NCI-H226 (cell line): ENCODE data around the gene TTLL11.

Source experiments
- DNase-seq: peaks from one replicate; pipeline ENCODE4 v3.0.0-alpha.2; 2015

Gene TTLL11

DNA sequence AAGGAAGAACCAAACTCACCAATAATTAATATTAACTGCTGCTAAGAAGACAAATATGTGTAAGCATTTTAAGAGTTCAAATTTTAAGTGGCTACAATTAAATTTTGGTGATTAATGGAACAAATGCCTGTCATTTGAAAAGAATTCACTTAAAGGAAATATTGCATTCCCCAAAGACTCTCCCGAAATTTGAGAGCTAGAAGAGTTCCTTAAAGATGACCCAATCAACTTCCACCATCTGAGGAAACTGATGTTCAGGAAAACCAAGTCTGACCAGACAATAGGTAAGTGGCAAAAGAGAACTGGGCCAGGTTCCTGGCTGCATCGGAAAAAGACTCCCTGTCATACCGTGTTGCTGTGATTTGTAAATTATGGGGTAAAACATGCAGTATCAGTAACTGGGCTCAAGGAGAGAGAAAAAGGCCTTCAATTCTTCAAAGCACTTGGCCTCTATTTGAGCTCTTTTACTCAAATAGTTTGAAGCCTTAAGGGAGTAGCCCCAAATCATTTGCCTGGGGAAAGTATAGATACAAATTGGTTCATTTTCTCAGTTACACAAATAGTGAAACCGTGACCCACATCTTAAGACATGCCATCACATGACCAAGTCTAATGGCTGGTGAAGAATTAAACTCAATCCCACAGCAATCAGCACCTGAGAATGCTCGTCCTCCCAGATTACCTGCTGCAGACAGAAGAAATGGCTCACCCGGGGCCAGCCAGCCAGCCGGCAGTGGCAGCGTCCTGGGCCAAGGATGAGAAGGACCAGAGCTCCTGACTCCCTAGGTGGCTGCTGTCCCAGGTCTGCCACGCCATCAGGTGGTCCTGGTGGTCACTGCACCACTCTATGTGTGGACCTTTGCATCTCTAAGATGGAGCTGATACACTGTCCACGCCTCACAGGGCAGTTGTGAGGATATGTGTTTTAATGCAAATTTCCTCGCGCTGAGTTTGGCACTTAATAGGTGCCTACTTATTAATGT lies 162.9 kb downstream of the TTLL11 start:
- DNase-seq: no peak

DNA sequence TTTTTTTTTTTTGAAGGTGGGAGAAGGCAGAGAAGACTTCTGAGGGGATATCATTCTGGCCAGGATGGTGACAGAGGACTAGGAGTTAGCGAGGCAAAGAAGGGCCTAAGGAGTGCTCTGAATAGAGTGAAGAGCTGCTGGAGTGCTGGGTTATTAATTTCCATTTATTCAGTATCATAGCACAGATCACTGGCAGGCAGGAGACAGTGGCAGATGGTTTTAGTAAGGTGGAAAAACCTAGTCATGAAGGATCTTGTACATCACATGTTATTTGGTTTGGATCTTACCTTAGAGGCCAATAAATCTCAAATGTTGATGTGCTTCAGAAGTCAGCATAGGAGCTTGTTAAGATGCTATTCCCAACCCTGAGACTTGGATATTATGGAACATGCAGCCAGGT lies 165.5 kb downstream of the TTLL11 start:
- DNase-seq: no peak

DNA sequence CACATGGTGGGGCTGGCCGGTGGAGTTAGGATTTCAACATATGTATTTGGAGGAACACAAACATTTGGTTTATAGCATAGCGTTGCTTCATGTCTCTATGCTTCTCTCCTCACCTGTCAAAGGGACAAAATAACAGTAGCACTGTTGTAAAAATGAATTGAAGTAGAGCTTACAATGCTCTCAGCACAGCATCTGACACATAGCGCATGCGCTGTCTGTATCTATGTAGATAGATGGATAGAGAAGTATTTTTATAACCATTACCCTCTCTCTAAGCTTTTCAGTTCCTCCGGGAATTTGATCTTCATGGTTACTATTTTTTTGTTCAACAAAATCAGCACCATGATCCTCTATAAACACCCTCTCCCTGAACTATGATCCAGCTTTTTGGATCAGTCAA lies 166.0 kb downstream of the TTLL11 start:
- DNase-seq: no peak

DNA sequence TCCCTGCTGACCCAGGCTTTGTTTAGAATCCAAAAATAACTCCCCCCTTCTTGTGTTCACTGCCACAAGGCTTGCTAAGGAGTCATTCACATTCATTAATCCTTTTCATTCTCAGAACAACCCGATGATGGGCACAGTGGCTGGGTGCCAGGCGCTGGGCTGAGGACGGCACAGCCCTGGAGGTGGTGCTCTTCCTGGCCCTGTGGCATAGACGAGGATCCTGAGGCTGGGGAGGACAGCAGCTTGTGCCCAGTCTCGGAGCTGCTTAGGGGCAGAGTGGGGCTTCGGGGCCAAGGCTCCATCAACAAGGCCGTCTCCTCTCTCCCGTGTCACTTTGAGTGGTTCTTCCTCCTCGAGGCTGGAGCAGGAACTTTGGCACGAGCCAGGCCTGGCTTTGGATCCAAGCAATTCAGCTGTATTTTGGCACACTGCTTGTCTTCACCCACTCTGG lies 166.7 kb downstream of the TTLL11 start:
- DNase-seq: no peak

DNA sequence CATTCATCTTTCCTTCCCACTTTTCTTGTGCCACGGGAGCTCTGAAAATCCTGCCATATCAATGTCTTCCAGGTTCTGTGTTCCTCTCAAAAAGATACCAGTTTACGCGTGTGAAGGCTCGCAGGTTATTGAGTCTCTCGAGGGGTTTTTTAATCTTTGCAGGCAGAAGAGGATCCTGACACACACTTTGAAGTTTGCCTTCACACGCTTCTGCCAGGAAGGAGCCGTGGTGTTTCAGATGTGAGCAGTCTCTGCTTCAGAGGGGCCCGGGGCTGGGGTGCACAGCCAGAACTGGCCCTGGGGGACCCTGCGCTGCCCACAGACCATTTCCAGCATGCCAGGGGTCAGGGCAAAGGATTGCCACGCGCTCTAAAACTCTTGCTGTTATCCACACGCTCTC lies 167.2 kb downstream of the TTLL11 start:
- no peak for DNase-seq

DNA sequence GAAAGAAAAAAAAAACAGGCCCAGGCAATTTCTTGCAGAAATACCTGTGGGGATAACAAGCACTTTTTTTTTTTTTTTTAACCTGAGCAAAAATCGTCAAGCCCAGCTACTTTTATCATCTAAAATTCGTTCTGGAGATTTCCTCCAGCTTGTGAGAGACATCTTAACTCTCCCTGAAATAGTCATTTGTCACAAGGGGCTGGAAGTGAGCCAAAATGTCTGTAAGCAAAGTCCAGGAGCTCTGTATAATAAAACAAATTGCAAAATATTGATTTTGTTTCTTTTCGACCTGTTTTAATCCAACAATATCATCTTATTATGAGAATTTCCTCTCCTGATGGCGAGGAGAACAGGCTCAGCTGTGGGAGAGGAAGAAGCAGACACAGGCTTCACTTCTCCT lies 168.4 kb downstream of the TTLL11 start:
- no peak for DNase-seq

DNA sequence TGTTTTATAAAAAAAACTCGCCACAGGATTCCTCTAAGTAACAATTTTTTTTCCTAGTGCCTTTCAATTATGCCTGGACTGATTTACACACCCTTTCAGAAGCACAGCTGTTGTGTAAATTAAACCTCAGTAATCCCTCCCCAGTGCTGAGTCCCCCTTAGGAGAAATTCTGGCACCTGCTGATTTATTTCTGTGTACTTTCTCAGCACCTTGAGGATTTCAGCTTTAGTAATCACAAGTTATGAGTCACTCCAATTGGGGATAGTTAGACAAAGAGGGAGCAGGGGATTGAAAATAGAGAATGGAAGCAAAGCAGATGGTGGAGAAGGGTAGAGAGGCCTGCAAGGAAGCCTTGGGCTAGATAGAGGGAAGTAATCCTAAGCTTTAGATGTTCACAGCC lies 171.7 kb downstream of the TTLL11 start:
- no peak for DNase-seq

DNA sequence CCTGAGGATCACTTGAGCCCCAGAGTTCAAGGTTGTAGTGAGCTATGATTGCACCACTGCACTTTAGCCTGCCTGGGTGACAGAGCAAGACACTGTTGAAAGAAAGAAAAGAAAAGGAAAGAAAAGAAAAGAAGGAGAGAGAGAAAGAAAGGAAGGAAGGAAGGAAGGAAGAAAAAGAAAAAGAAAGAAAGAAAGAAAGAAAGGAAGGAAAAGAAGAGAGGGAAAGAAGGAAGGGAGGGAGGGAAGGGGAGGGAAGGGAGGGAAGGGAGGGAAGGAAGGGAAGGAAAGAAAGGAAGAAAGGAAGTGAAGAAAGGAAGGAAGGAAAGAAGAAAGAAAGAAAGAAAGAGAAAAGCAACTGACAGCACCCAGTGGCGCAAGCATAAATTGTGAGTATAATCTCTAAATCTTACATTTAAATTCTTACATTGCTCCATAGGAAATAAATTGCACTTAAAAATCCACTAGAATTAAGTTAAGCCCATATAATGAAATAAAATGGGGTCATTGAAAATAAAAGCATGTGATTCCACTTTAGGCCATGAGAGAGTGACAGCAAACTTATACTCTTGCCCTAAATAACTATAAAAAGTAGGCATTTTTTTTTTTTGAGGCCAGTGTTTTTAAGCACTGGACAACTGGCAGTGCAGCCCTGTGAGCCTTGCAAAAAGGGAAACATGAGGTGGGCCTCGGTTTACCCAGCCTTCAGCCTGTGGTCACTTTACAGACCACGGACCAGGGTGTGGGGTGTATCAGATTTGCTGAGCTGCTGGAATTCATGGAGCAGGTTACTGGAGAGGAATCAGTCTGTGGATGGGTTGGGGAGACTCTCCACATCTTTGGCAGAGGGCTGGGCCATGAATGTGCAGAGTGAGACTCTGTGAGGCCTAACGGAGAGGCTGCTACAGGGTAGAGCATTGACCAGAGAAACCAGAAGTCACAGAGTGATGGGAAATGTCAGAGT lies 175.5 kb downstream of the TTLL11 start:
- no peak for DNase-seq

DNA sequence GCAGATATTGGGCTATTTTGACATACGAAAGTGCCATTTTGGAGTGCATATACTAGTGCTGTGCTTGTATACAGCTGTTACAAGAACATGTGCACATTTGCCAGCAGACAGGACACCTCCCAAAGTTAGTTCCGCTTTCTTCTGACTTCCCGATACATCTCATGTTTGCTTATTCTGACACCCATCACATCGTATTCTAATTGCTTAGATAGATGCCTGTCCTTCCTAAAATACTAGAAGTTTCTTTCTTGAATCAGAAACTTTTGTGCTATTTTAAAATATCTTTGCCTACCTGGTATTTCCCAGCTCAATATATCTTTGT lies 177.8 kb downstream of the TTLL11 start:
- no peak for DNase-seq

DNA sequence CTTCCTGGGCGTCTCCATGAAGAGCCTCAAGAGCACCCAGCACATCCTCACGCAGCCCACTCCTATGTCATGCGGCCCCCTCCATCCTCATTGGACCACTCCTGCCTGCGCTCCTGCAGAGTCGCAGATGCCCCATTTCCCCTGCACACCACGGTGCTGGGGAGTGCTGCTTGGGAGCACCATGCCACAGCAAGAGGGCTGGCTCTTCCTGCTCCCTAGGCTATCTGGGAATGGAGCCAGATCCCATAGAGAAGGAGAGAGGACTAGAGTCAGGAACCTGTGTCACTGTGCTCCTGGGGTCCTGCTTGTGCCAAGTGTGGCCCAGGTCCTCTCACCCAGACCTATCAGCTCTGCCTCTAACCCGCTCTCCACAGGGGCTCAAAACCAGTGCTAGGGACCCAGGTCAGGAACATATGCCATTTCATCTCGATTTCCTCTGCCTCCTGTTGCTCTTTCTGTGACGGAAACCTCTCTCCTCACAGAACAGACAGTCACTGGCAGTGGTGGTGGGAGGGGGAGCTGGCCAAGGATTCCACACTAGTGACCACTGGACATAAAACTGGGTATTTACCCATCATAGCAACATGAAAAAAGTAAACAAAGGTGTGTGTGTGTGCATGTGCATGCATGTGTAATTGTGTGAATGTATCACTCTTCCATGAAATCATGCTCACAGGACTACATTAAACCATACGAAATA lies 178.4 kb downstream of the TTLL11 start:
- DNase-seq: no peak

DNA sequence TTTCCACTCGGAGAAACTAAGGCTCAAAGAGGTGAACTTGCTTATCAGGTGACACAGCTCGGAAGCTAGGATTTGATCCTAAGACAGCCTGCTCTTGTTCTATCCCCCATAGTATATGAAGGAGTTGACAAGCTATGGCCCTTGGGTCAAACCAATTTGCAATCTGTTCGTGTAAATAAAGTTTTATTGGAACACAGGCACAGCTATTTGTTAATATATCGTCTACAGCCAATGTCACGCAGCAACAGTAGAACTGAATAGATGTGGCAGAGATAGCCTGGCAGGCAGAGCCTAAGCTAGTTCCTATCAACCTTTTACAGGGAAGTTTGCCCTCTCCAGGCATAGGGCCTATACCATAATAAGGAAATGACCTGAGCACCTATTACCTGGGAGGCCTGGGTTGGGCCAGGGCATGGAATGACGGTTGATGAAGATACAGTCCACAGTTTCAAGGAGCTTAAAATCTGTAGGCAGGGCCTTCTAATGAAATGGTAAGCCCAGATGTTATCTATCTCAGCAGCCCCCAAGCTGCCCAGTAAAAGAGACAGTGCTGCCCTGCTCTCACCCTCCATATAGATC lies 179.0 kb downstream of the TTLL11 start:
- DNase-seq: no peak

DNA sequence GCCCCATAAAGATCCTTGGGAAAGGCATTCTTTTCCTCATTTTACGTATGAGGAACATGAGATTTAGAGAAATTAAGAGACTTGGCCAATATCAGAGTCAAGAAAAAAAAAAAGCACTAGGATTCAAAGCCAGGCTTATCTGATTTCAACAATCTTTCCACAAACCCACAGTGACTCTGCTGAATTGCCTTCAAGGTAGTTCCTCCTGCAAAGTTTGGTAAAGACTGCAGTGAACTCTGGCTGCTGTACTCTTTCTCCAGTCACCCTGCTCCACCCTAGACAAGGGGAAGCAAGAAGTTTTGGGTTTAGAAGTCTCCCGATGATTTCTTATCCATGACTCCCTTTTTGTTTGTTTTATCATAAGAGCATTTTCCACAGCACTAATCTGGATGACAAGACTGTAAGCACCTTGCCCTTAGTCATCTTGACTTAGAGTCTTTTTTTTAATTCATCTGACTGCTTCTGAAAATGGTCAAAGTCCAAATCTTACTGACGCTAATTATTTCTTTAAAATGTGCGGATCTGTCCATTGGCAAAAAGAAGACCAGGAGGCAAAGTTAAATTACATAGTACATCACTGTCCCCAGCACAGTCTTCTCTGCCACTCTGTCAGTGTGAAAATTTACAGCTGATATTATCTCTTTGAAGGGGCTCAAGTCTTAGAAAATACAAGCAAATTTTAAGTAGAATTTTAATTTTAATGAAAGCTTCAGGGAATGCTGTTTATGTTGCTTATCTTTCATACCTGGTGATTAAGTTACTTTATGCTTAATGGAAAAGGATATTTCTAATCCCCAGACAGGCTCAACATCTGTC lies 180.1 kb downstream of the TTLL11 start:
- no peak for DNase-seq

DNA sequence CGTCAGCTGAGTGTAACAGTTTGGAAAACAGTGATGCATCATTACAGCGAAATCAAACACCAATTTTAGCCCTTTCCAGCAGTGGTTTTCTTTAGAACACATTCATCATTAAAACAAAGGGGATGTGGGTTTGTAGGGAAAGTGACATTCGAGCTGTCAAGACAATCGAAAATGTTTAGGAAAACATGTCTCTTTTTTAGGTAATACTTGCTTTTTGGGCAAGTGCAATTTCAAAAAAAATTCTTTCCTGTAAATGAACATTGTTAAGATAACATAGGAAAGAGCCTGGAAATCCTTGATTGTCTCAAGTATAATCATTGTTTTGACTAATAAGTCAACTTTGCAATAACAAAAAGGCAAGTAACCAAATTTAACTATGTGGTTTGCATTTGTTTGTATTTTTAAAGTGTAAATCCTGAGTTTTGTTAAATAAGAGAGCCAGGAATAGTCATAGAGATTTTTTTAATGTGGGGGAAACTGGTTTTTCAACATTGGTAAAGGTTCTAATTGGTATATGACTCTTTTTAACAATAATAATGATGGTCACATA lies 182.5 kb downstream of the TTLL11 start:
- DNase-seq: no peak

DNA sequence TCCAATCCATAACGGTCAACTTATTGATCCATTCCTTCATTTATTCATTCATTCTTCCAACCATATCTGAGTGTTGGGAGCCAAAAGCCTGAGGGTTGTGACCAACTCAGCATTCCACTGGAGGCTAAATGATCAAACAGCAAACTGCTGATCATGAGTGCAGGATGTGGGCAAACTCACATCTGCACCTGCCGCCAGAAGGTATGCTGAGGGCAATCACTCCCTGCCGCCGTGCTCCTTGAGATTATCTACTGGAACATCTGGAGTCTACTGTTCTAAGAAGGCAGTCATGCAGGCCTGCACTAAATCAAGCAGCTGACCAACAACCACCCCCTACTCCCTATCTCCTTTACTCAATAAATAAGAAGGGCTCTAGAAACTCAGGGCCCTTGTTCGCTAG lies 184.0 kb downstream of the TTLL11 start:
- no peak for DNase-seq

DNA sequence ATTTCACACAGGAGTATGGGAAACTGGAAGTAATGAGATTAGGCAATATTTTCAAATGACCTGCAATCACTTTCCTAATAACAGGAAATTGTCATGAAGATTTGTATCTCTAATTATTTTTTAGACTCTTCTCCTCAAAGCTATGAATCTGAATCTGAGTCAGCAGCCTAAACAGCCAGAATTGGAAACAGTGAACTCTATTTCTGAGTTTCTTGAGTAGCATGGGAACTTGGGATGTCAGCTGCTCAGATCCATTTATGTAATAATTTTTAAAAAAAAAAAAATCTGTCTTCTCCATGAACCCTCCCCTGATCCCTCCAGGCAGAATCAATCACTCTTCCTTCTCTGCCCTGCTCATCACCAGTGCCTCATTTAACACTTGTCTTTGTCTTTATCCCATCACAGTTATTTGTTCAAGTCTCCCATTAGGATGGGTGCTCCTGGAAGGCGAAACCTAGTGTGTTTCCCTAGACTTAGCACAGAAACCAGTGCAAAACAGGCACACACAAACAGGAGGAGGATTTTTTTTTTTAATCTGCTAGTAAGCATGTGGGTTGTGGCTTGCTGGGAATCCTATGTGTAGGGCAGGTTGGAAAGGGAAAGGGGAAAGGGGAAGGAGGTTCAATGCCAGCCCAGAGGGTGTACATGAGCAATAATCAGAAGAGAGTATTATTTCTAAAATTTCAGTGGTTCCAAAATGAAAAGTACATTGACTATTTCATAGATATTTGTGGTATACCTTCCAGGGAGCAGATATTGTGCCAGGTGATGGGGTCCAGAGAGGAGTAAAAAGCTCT lies 186.8 kb downstream of the TTLL11 start:
- peak; percentile 30 for DNase-seq

DNA sequence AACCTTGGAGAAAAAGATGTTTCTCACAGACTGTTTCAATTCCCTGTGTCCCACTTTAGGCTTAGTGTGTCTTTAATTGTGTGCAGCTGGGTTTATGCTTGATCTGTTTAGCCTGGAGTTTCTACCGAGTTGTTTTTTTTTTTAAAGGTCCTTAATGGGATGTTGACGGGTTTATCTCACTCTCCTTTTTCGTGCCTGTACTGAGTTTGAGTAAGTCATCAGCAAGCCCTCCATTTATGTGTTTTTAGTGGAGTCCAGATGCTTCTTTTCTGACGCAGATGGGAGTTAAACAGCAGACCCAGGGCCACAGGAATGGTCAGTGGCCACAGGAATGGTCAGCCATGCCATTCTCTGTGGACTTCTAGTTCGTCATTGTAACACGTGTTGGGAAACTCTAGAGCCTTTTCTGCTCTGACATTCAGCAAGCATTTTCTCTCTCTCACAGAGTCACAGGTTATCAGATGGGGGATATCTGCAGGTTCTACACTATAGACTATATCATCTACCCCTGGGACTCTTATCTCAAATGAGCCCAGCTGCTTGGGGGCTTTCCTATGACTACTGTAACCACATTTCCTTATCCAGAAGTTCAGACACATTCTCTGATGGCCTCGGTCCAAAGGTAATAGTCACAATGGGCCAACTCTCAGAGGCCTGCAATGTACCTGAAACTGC lies 190.5 kb downstream of the TTLL11 start:
- DNase-seq: peak; percentile 97

DNA sequence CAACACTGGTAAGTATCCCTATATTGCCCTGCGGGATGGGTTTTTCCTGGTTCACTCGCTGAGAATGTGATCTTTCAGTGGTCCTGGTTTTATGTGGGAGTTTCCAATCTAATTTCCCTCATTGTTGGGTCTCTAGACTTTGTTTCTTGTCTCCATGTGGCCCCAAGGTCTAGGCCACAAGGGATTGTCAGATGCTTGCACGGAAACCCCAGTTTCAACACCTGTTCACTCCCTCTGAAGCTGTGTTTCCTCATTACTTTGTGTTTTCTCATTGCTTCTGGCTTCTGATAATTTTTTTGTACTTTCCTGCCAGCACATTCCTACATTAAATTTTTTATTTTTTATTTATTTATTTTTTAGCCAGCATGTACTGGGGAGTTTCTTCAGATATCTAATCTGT lies 191.5 kb downstream of the TTLL11 start:
- DNase-seq: no peak

DNA sequence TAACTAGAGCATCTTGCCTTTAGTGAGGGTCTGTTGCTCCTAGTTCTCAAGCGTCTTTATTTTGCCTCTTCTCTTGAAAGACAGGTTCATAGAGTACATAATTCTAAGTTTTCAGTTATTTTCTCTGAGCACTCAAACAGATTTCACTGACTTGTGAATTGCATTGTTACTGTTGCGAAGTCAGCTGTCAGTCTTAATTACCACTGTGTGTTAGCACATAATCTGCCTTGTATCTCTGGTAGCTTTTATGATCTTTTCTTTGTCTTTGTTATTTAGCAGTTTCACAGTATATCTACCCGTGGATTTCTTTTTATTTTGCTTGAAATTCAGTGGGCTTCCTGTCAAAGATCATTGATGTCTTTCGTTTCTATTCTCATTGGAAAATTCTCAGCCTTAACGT lies 192.9 kb downstream of the TTLL11 start:
- DNase-seq: no peak

DNA sequence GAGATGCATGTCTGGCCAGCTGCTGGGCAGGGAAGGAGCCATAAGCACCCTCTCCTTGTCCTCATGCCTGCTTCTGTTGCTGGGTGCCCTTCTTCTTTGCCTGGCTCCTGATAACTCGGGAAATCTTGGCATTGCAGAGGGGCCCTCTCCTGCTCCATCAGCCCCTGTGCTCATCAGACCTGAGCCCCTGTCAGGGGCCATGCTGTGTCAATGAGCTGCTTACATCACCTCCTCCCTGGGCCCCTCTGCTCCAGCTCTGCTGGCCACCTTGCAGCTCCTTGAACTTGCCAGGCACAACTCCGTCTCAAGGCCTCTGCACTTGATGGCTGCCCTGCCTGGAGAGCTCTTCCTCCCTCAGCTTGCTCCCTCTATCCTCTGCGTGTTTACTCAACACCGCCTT lies 194.3 kb downstream of the TTLL11 start:
- no peak for DNase-seq

DNA sequence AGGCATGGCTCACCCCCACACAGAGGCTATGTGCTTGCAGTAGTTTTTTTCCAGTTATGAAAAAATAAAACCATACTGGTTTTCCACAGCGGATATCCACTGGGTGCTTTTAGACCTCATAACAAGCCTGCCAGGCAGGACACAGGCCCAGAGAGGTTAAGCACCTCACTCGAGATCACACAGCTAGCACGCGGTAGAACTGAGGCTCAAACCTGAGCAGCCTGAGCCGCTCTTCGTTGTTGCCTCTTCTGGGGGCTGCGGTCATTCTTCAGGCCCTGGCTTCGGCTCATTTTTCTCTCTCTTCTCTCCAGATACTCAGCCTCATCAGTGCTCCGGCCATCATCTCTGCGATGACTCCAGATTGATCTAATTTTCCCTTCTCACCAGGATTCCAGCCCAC lies 196.0 kb downstream of the TTLL11 start:
- no peak for DNase-seq
